22Rv1 (cell line): Measurements from ENCODE around the gene KIRREL2.
A peak's percentile ranks its signal among the peaks of the same experiment; 100 is the strongest.

Experiments
- H3K27ac ChIP-seq: fragments of 450-650 bp; 2 replicates; pipeline ENCODE4 v1.5.1; 2017
- CTCF ChIP-seq: fragments of 450-650 bp; IDR thresholded peaks from 2 replicates; pipeline ENCODE4 v1.5.1; 2017; ENCODE audit warnings: mild to moderate bottlenecking
- ZFX ChIP-seq: fragments of 450-650 bp; IDR thresholded peaks from 2 replicates; pipeline ENCODE4 v1.6.1; 2017; ENCODE audit warnings: antibody characterized with exemption, borderline replicate concordance

KIRREL2 gene

GRCh38 chr19:35901854-35902661, 45.3 kb downstream of the KIRREL2 start, which contains the start of gene HCST:
TSS of gene HCST (plus strand) at chr19:35902529. CDS start at chr19:35902594, 65 bp downstream.
- TF ChIP-seq ZFX (no peak), CTCF (no peak)
- H3K27ac ChIP-seq, result 0 out of 2 replicates have a peak within 1 kb of the TSS, but pooled peaks have one; percentile 20

- TF ChIP-seq CTCF, result no peak
- no peak for TF ChIP-seq ZFX
- 0 out of 2 replicates have a peak overlapping the region, but pooled peaks have one; percentile 20 for H3K27ac ChIP-seq
These were observed 46.3 kb downstream of the KIRREL2 start for GRCh38 chr19:35902870-35903475.

GRCh38 chr19:35903550-35904179, 47.0 kb downstream of the KIRREL2 start:
- 0 out of 2 replicates have a peak overlapping the region, but pooled peaks have one; percentile 20 for H3K27ac ChIP-seq
- no peak for TF ChIP-seq ZFX
- TF ChIP-seq CTCF, result no peak

- TF ChIP-seq ZFX (no peak), CTCF (no peak)
- H3K27ac ChIP-seq, result no peak overlapping the region
These were observed 47.8 kb downstream of the KIRREL2 start for GRCh38 chr19:35904311-35905068.

GRCh38 chr19:35905178-35905727, 48.5 kb downstream of the KIRREL2 start:
- TF ChIP-seq ZFX (no peak), CTCF (no peak)
- no peak overlapping the region for H3K27ac ChIP-seq

GRCh38 chr19:35907377-35907745, 50.6 kb downstream of the KIRREL2 start:
- no peak overlapping the region for H3K27ac ChIP-seq
- no peak for TF ChIP-seq ZFX
- TF ChIP-seq CTCF, result no peak
